Measurements from ENCODE around the gene TPPP. TPM values are rescaled to one million over a fixed set of nuclear protein-coding genes. Genes with fewer than 3 reads are reported as not detected.

TPPP gene
- total and polyA plus RNA-seq, 4 donors: 3.7 to 24.1 (median 5.8) TPM

DNA sequence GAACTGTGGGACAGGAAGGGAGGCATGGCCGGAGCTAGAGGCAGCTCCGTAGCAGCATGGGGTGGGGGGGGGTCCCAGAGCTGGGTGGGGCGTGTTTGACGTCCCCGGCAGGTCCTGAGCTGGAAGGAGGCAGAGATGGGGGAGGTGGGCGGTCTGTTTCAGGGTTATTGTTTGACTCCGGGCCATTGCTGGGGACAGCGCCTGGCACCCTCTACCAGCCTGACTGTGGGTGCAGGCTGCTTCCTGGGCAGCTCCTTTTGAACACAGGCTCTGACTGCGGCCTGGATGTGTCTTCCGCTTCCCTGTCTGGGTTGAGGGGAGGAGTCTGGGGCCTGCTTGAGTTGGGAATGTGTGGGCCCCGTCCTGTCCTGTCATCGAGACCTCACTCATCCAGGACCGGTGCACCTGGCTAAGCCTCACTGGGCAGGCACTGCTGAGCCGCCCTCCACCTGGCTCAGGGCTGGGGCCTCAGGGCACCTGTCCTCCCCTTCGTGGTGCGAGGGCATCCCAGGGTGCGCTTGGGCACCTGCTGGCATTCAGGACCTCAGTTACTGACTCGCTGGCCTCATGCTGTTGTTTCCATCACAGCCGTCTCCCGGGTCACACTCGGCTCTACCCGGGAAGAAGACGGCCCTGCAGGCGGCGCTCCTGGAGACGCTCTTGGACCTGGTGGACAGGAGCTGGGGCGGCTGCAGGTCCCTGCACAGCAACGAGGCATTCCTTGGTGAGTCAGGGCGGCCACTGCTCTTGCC lies 54.5 kb downstream of the TPPP start:
- Histone ChIP-seq H3K4me1 (ENCODE audit: control insufficient read depth in 5 of 5, insufficient read depth in 5 of 5, low read length in 5 of 5) (no peaks in the 10 kb centered on the region), H3K27me3 (ENCODE audit: control insufficient read depth in 3 of 3, insufficient read depth in 3 of 3, low read length in 2 of 3) (no peaks in the 10 kb centered on the region), H3K36me3 (ENCODE audit: control insufficient read depth in 4 of 4, insufficient read depth in 4 of 4, low read length in 4 of 4) (peaks cover 7 to 63% (median 16%) of the 10 kb centered on the region in 4 donors), H3K27ac (ENCODE audit: low read depth in 1 of 2, low read length in 1 of 2) (no peak overlapping the region), H3K9ac (ENCODE audit: insufficient read depth in 1 of 2, low read length in 2 of 2) (no peak overlapping the region), H3K9me3 (ENCODE audit: control insufficient read depth in 4 of 4, insufficient read depth in 3 of 4, low read length in 3 of 4) (peaks cover 0 to 10% (median 0%) of the 10 kb centered on the region in 4 donors), H3K4me3 (no peak overlapping the region)
- WGBS, 2 donors: 95 to 96% methylated on average over 29 of the region's 29 CpGs
- TF ChIP-seq, protein P1, sequence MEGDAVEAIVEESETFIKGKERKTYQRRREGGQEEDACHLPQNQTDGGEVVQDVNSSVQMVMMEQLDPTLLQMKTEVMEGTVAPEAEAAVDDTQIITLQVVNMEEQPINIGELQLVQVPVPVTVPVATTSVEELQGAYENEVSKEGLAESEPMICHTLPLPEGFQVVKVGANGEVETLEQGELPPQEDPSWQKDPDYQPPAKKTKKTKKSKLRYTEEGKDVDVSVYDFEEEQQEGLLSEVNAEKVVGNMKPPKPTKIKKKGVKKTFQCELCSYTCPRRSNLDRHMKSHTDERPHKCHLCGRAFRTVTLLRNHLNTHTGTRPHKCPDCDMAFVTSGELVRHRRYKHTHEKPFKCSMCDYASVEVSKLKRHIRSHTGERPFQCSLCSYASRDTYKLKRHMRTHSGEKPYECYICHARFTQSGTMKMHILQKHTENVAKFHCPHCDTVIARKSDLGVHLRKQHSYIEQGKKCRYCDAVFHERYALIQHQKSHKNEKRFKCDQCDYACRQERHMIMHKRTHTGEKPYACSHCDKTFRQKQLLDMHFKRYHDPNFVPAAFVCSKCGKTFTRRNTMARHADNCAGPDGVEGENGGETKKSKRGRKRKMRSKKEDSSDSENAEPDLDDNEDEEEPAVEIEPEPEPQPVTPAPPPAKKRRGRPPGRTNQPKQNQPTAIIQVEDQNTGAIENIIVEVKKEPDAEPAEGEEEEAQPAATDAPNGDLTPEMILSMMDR (IDR thresholded peaks at IDR 0.05; ENCODE audit: control extremely low read depth, extremely low read depth): no peak
- no peak for DNase-seq
- no peak for ATAC-seq (ENCODE audit: insufficient read depth, low FRiP score)

DNA sequence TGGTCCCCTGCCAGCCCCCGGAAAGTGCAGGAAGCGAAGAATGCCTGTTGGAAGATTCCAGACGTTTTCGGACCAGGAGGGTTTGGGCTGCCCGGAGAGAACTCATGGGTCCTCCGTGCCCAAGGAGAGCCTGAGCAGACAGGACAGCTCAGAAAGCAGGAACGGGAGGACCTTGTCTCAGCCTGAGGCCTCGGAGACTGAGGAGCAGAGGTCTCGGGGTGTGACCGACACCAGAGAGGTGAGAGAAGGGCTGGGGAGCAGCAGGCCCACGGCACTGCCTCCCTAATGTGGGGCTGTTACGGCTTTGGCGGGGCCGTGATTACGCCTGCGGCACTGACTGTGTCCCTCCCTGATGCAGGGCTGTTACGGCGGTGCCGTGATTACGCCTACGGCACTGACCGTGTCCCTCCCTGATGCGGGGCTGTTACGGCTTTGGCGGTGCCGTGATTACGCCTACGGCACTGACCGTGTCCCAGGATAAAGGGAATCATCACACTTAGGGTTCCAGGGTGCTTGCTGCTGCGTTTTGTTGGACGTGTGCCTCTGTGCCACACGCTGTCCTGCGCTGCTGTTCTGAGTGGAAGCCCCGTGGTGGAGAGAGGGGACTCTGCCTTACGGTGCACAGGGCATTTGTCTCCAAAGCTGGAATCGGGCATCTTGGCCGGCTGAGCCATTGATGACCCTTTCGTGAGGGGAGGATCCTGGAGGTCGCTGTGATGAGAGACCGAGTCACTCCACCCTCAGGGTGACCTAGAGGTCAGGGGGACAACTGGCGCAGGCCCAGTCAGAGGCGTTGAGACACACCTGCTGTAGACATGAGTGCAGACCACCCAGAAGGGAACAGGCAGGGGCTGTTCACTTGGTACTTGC lies 55.3 kb downstream of the TPPP start:
- 97% methylated on average over 42 of the region's 42 CpGs for WGBS, 2 donors
- no peaks in the 10 kb centered on the region for H3K4me1 ChIP-seq (ENCODE audit: control insufficient read depth in 5 of 5, insufficient read depth in 5 of 5, low read length in 5 of 5)
- no peak overlapping the region for H3K9ac ChIP-seq (ENCODE audit: insufficient read depth in 1 of 2, low read length in 2 of 2)
- TF ChIP-seq, protein P1 (IDR thresholded peaks at IDR 0.05; ENCODE audit: control extremely low read depth, extremely low read depth): no peak
- DNase-seq (no peak), ATAC-seq (ENCODE audit: insufficient read depth, low FRiP score) (no peak)
- no peak overlapping the region for H3K4me3 ChIP-seq
- H3K27ac ChIP-seq (ENCODE audit: low read depth in 1 of 2, low read length in 1 of 2): no peak overlapping the region
- no peaks in the 10 kb centered on the region for H3K27me3 ChIP-seq (ENCODE audit: control insufficient read depth in 3 of 3, insufficient read depth in 3 of 3, low read length in 2 of 3)
- H3K9me3 ChIP-seq (ENCODE audit: control insufficient read depth in 4 of 4, insufficient read depth in 3 of 4, low read length in 3 of 4): peaks cover 0 to 10% (median 0%) of the 10 kb centered on the region in 4 donors
- peaks cover 7 to 63% (median 16%) of the 10 kb centered on the region in 4 donors for H3K36me3 ChIP-seq (ENCODE audit: control insufficient read depth in 4 of 4, insufficient read depth in 4 of 4, low read length in 4 of 4)

DNA sequence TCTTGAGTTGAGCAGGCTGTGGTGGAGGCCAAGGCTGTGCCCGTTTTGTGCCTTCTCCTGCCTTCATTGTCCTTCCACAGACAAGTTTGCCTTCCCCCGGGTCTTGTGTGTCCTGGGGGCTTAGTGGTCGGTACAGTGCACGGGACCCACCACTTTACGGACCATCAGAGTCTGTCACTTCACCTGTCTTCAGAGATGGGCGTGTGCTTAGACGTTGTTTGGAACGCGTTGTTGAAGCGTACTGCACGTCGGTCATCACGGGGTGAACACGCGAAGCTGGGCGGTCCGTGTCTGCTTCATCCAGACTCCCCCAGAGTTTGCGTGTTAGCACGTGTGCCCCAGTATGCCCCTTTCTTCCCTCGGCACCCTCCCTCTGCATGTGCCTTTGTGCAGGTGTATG lies 56.2 kb downstream of the TPPP start:
- H3K36me3 ChIP-seq (ENCODE audit: control insufficient read depth in 4 of 4, insufficient read depth in 4 of 4, low read length in 4 of 4): peaks cover 7 to 58% (median 16%) of the 10 kb centered on the region in 4 donors
- H3K4me1 ChIP-seq (ENCODE audit: control insufficient read depth in 5 of 5, insufficient read depth in 5 of 5, low read length in 5 of 5): no peaks in the 10 kb centered on the region
- H3K27ac ChIP-seq (ENCODE audit: low read depth in 1 of 2, low read length in 1 of 2): no peak overlapping the region
- no peak overlapping the region for H3K4me3 ChIP-seq
- TF ChIP-seq, protein P1 (IDR thresholded peaks at IDR 0.05; ENCODE audit: control extremely low read depth, extremely low read depth): no peak
- H3K27me3 ChIP-seq (ENCODE audit: control insufficient read depth in 3 of 3, insufficient read depth in 3 of 3, low read length in 2 of 3): no peaks in the 10 kb centered on the region
- H3K9me3 ChIP-seq (ENCODE audit: control insufficient read depth in 4 of 4, insufficient read depth in 3 of 4, low read length in 3 of 4): peaks cover 0 to 10% (median 0%) of the 10 kb centered on the region in 4 donors
- no peak for DNase-seq
- 89 to 96% methylated on average over 20 of the region's 20 CpGs for WGBS, 2 donors
- H3K9ac ChIP-seq (ENCODE audit: insufficient read depth in 1 of 2, low read length in 2 of 2): no peak overlapping the region
- ATAC-seq (ENCODE audit: insufficient read depth, low FRiP score): no peak

All from lung (tissue), 12 donors.